C4-2B (cell line): ENCODE data around the gene ADORA2B.

Source experiments
- ZFX ChIP-seq: fragments of 450-650 bp; IDR thresholded peaks from 2 replicates; pipeline ENCODE4 v1.6.1; 2017
- TF ChIP-seq, protein P1 (sequence below): fragments of 450-650 bp; conservative IDR thresholded peaks from 2 replicates; pipeline ENCODE4 v1.5.1; 2017; ENCODE audit warnings: mild to moderate bottlenecking

DNA sequence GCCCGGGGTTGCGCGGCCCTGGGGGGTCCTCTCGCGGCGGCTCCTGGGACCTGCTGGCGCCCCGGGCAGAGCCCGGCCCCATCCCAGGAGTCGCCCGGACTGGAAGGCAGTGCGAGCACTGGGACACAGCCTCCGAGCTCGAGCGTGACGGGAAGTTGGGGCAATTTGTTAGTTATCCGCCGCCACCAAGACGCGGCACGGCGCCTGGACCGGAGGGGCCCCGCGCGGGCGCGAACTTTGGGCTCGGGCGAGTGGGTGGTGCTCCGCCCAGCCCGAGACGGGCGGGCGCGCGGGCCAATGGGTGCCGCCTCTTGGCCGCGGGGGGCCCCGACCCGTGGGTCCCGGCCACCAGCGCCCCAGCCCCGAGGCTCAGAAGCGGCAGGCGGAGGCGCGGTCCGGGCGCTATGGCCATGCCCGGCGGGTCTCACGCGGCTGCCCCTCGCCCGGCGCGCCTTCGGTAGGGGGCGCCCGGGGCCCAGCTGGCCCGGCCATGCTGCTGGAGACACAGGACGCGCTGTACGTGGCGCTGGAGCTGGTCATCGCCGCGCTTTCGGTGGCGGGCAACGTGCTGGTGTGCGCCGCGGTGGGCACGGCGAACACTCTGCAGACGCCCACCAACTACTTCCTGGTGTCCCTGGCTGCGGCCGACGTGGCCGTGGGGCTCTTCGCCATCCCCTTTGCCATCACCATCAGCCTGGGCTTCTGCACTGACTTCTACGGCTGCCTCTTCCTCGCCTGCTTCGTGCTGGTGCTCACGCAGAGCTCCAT, at the start of gene ADORA2B:
- TF ChIP-seq, protein P1, sequence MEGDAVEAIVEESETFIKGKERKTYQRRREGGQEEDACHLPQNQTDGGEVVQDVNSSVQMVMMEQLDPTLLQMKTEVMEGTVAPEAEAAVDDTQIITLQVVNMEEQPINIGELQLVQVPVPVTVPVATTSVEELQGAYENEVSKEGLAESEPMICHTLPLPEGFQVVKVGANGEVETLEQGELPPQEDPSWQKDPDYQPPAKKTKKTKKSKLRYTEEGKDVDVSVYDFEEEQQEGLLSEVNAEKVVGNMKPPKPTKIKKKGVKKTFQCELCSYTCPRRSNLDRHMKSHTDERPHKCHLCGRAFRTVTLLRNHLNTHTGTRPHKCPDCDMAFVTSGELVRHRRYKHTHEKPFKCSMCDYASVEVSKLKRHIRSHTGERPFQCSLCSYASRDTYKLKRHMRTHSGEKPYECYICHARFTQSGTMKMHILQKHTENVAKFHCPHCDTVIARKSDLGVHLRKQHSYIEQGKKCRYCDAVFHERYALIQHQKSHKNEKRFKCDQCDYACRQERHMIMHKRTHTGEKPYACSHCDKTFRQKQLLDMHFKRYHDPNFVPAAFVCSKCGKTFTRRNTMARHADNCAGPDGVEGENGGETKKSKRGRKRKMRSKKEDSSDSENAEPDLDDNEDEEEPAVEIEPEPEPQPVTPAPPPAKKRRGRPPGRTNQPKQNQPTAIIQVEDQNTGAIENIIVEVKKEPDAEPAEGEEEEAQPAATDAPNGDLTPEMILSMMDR = peak; percentile 90
- peak; percentile 49; the same call in 1 of the 2 replicates for TF ChIP-seq ZFX
